Nucleus accumbens (tissue), 56 donors: ENCODE data around the gene PCDHGA5.
"Not testable (repeated sequence)": the region's sequence is repeated elsewhere in the genome, so short reads cannot be mapped to it uniquely, and the experiment has no call there.

Experiments used
- DNase-seq, 56 donors: peaks; one replicate each; lab custom pipeline; 2025; lab: John Stamatoyannopoulos, UW

The PCDHGA5 gene

DNA sequence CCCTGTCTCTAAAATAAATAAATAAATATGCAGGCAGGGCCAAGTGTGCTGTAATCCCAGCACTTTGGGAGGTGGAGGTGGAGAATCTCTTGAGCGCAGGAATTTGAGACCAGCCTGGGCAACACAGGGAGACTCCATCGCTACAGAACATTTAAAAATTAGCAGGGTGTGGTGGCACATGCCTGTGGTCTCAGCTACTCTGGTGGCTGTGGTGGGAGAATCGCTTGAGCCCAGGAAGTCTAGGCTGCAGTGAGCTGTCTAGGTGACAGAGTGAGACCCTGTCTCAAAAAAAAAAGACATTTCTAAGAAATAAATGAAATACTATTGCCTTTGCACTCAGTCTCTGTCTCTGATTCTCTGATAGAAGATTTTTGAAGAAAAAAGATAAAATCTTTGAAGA, 47.6 kb downstream of the PCDHGA5 start:
- no peak for DNase-seq

DNA sequence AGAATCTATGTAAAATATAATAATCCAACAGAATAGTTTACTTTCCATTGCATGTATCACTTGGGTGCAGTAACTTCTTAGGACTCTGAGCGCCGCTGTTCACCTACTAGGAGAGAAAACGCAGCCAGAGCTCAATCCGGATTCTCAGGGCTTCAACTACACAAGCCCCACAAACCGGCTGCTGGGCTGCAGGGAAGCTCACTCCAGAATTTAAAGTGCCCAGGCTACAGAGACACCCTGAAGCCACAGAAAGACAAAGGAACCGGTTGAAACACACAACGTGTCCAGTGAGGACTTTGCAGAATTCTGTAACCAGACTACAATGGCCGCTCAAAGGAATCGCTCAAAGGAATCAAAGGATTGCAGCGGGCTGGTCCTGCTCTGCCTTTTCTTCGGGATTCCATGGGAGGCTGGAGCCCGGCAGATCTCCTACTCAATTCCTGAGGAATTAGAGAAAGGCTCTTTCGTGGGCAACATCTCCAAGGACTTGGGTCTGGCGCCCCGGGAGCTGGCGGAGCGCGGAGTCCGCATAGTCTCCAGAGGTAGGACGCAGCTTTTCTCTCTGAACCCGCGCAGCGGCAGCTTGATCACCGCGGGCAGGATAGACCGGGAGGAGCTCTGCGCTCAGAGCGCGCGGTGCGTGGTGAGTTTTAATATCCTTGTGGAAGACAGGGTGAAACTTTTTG, 49.0 kb downstream of the PCDHGA5 start, which contains the start of gene PCDHGA10:
PCDHGA10 (plus strand) TSS at position 134 of the 686 bp plus-strand sequence; CDS start at position 323, 189 bp downstream.
- peak in 4 of 56 donors; percentile 20 to 38 (median 34) for DNase-seq

DNA sequence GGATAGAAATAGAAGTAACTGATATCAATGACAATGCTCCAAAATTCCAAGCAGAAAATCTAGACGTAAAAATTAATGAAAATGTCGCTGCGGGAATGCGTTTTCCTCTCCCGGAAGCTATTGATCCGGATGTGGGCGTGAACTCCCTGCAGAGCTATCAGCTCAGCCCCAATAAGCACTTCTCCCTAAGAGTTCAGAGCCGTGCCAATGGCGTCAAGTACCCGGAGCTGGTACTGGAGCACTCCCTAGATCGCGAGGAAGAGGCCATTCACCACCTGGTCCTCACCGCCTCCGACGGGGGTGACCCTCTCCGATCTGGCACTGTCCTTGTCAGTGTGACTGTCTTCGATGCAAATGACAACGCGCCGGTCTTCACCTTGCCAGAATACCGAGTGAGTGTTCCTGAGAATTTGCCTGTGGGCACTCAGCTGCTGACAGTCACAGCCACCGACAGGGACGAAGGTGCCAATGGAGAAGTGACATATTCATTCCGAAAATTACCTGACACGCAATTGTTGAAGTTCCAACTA, 49.6 kb downstream of the PCDHGA5 start:
- DNase-seq, result no peak

DNA sequence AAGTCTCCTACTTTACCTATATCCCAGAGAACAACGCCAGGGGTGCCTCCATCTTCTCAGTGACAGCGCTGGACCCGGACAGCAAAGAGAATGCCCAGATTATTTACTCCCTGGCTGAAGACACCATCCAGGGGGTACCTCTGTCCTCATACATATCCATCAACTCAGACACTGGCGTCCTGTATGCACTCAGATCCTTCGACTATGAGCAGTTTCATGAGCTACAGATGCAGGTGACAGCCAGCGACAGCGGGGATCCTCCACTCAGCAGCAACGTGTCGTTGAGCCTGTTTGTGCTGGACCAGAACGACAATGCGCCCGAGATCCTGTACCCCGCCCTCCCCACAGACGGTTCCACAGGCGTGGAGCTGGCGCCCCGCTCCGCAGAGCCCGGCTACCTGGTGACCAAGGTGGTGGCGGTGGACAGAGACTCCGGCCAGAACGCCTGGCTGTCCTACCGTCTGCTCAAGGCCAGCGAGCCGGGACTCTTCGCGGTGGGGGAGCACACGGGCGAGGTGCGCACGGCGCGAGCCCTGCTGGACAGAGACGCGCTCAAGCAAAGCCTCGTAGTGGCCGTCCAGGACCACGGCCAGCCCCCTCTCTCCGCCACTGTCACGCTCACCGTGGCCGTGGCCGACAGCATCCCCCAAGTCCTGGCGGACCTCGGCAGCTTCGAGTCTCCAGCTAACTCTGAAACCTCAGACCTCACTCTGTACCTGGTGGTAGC, 50.7 kb downstream of the PCDHGA5 start:
- DNase-seq, result not testable (repeated sequence)

DNA sequence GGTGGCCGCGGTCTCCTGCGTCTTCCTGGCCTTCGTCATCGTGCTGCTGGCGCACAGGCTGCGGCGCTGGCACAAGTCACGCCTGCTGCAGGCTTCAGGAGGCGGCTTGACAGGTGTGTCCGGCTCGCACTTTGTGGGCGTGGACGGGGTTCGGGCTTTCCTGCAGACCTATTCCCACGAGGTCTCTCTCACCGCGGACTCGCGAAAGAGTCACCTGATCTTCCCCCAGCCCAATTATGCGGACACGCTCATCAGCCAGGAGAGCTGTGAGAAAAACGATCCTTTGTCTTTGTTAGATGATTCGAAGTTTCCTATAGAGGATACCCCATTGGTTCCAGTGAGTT, 51.3 kb downstream of the PCDHGA5 start:
- not testable (repeated sequence) for DNase-seq
